GM21381 (cell line): ENCODE measurements around the gene CDH5.

Experiments used
- ATAC-seq: cut with Tn5 transposase; IDR thresholded peaks from one replicate; pipeline ENCODE4 v1.9.1; 2021; ENCODE audit warnings: mild to moderate bottlenecking, moderate library complexity; ENCODE audit not compliant: unreplicated experiment

CDH5 gene

DNA sequence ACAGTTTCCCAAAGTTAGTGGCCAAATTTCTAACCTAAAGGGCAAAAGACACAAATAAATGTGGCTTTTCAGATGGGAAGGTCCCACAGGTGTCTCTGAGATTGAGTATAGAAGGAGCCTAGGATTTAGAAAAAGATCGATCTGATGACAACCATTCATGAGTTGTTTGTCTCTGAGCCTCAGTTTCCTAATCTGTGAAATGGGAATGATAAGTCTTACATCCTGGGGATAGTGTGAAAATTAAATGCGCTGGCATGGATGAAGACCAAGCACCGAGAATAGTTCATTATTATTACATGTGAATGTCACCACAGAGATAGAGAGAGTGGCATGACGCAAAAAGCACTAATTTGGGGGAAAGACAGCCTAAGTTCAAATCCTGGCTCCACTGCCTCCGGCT is 7.2 kb downstream of the CDH5 start:
- no peak for ATAC-seq

DNA sequence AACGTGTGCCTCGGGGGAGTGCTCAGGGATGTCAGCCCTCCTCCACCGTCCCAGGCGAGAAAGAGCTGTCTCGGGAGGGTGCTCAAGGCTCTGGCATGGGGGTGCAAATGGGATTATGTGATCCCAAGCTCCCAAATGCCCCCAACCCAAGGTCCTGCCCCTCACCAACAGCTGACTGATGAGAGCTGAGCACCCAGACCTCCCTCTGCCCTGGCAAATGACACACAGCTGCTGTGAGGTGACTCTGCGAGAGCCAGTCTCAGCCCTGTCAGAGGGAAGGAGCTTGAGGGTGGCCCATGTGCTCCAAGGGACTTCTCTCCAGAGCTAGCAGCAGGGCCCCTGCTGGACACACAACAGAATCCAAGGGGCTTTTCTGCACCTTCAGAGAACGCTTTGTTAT is 7.7 kb downstream of the CDH5 start:
- no peak for ATAC-seq

DNA sequence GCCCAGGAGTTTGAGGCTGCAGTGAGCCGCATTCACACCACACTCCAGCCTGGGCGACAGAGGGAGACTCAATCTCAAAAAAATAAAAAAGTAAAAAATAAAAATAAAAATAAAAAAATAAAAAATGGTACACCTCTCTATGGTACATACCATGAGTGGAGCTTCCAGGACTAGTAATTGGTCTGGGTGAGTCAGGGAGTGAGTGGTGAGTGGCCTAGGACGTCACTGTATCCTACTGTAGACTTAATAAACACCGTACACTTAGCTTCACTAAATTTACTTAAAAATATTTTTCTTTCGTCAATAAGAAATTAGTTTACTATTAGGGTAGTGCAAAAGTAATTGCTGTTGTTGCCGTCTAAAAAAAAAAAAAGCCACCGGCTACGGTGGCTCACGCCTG is 9.0 kb downstream of the CDH5 start:
- no peak for ATAC-seq

DNA sequence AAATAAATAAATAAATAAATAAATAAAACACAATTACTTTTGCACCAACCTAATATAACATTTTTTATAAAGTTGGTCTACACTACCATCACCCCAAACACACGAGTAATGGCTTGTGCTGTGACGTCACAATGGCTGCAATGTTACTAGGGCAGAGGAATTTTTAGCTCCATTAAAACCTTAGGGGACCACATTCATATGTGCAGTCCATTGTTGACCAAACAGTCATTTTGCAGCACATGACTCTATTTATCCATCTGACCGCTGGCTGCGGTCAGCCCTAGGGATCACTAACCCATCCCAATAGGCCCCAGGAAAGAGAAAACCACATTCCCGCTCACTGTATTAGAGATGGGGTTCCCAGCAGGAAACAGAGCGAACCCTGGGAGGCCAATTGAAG is 9.6 kb downstream of the CDH5 start:
- no peak for ATAC-seq

DNA sequence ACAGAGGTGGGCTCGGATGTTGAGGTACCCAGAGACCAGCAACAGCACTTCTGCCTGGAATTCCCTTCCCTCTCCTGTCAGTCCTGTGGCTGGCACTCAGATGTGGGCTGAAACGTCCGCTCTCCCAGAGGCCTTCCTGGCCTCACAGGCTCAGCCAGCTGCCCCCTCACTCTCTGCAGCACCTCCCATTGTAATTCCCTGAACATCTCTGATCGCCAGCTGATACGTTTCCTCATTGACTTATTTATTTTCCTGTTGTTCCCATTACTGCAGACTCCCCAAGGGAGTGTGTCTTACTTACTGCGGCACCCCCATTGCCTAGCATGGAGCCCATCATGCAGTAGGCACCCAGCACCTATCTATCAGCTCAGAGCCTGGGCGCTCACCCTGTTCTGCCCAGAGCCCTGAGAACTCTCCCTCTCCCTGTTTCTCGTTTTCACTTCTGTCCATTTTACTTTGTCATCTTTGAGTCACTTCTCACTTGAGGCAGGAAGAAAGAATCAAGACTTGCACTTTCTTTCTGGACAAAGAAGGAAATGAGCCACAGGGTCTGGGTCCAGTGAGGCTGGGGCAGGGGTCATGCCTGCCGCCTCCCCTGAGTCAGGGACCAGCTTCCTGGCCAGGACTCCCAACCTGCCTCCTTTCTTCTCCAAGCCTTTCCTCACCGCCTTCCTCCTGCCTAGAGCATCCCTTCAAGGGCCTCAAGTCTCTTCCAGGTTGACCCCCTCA is 10.2 kb downstream of the CDH5 start:
- ATAC-seq: no peak

DNA sequence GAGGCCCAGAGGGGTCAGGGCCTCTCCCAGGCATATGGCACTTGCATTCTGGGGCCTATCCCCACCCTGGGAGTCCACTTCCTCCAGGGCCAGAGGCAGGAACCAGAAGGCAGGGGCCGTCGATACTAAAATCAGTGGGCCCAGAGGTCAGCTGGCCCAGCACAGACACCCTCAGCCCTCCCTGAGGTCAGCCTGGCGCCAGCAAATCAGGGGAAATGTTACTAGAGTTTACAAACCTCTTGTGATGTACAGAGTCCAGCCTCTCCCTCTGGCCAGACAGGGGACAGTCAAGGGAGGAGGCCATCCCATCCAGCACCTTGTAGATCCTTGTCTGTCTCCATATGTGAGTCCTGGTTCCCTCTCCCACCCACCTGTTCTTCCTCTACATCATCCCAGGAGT is 10.8 kb downstream of the CDH5 start:
- ATAC-seq: no peak

DNA sequence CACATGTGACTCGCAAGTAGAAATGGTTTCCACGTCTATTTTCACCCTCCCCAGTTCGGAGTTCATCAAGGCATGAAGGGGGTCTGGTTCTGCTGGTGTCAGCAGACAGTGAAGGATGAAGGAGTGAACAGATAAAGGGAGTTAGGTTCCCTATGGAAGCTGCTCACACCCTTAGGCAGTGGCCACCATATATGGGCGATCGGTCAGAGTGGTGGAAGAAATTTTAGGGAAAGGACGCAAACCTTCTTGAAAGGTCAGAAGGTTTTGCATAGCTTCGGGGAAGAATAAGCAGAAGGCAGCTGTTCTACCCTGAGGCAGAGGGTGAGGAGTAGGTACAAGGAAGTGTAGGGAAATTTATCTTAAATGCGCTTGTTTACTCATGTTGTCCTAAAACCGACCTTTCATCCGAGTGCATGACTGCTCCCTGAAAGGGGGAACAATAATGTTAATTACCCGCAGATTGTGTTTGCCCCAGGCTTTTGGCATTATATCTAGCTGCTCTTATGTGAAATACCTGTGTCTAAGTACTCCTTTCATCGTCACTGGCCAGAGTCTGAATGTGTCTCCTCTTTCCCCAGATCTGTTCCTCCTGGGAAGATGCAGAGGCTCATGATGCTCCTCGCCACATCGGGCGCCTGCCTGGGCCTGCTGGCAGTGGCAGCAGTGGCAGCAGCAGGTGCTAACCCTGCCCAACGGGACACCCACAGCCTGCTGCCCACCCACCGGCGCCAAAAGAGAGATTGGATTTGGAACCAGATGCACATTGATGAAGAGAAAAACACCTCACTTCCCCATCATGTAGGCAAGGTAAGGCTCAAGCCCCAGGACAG is 12.5 kb downstream of the CDH5 start:
- ATAC-seq: no peak

DNA sequence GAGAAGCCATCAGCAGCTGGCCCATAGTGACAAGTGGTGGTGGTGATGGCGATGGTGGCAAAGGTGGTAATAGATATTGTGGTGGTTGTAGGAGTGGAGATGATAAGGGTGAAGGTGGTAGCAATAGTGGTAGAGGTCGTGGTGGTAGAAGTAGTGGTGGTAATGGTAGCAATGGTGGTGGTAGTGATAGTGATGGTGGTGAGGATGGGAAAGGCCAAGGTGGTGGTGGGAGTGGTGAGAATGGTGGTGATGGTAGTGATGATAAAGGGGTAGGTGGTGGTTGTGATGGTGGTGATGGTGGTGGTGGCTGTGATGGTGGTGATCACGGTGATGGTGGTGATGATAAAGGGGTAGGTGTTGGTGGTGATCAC is 13.1 kb downstream of the CDH5 start:
- no peak for ATAC-seq

DNA sequence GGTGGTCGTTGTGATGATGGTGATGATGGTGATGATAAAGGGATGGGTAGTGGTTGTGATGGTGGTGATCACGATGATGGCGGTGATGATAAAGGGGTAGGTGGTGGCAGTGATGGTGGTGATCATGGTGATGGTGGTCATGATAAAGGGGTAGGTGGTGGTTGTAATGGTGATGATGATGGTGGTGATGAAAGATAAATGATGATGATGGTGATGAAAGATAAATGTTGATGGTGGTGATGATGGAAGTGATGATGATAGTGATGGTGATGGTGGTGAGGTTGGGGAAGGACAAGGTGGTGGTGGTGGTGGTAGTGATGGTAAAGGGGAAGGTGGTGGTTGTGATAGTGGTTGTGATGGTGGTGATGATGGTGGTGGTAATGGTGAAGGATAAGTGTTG is 13.9 kb downstream of the CDH5 start:
- ATAC-seq: no peak

DNA sequence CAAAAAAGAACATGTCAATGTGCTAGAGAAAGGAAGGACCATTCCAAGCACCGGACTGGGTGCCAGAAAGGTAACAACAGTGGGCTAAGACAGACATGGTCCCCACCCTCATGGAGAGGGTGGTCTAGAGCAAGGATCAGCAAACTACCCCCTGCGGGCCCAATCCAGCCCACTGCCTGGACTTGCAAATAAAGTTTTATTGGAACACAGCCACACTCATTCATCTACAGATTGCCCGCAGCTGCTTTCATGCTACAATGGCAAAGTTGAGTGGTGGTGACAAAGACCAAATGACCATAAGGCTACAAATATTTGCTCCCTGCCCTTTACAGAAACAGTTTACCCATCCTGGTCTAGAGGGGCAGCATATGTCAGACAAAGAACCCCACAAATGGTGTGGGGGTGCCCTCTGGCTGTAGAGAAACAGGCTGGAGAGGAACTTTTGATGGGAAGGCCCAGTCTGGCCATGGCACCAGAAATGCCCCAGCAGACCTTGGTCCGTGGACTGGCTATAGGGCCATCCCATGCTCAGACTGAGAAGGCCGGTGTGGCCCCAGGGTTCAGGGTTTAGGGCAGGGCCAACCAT is 15.2 kb downstream of the CDH5 start:
- no peak for ATAC-seq

DNA sequence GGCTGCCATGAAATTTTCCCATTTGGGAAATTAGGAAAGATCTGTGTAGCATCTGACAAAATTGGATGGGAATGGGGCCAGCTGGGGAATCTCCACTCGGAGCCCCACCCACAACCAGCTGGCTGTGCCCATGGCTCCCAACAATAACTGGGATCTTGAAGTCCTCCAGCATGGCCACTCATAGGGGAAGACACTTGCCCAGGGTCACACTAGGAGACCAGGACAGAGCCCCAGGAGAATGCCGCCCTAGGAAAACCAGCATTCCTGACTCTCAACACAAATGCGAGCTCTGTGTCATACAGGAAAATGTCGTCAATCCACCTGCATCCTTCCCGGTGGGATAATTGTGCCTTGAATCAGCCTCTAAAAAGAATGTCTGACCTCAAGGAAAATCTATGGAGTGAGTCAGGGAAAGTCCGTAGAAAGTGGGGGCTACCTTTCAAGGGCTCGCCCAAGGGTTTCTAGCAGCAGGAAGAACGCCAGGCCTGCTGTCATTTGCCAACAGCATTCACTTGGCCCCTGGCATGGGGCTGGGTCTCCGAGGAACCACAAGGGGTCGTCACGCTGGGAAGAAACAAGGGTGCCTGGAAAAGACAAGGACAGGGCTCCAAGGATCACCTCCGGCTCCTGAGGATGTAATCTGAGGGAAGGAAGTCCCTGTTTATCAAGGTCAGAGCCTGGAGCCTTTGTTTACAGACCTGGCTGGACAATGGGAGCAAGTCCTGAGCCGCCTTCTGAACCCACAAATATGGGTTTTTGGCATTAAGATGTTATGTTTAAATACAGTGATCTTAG is 15.9 kb downstream of the CDH5 start:
- no peak for ATAC-seq

DNA sequence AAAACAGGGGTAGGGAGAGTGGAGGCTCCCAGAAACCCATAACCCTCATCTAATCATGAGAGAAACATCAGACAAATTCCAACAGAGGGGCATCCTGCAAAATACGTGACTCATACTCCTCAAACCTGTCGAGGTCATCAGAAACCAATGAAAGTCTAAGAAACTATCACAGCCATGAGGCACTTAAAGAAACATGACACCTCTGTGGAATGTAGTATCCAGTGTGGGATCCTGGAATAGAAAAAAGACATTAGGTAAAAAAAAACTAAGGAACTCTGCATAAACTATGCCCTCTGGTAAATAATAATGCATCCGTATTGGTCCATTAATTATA is 16.4 kb downstream of the CDH5 start:
- ATAC-seq: no peak

DNA sequence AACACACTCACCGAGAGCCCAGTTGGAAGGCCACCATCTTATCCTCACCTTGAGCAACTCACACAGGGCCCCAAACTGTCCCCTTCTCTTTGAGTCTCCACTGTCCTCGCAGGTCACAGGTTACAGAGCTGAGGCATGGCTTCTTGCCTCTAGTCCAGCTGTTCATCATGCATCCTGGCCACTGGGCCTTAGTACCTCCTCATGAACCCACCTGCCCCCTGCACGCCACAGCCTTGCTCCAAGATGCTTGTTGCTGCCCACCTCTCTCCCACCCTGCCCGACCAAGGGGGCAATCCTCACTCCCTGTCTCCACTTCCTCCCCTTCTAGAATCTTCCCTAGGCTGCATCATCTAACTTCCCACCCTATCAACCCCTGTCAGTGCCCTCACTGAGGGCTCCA is 17.1 kb downstream of the CDH5 start:
- no peak for ATAC-seq

DNA sequence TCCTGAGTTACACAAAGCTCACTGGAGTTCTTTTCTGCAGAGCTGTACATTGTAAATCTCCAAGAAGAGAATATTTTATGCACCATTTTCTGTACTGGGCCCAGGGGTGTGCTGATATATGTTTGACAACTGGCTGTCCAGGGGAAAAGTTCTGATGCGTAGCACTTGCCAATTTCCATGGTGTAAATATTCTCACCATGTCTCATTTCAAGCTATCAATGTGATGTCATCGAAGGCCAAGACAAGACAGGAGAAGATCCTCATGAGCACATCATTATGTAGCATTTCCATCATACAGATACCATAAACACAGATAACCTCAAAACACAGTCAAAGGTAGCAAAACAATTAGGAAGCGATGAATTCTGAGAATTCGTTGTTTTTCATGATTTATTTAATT is 18.9 kb downstream of the CDH5 start:
- ATAC-seq: no peak

DNA sequence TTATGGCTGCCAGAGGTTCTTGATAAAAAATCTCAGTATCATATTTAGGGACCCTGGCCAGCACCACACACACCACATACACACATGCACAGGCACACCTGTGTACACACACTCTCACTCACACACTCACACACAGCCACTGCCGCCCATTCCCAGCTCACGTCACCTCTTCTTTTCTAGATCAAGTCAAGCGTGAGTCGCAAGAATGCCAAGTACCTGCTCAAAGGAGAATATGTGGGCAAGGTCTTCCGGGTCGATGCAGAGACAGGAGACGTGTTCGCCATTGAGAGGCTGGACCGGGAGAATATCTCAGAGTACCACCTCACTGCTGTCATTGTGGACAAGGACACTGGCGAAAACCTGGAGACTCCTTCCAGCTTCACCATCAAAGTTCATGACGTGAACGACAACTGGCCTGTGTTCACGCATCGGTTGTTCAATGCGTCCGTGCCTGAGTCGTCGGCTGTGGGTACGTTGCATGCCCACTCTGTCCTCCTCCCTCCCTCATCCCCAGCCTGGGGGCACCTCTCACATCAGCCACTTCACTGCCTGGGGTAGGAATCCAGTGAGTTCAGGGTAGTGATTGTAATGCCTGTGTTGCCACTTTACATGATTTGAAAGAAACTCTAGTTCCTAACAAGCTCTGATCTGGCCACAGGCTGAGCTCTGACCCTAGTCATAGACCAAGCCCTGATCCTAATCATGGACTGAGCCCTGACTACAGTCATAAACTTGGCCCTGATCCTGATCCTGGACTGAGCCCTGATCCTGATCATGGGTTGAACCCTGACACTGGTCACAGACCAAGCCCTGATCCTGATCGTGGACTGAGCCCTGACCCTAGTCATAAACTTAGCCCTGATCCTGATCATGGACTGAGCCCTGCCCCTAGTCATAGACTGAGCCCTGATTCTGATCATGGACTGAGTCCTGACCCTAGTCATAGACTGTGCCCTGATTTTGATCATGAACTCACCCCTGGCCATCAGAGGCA is 20.4 kb downstream of the CDH5 start:
- ATAC-seq: no peak

DNA sequence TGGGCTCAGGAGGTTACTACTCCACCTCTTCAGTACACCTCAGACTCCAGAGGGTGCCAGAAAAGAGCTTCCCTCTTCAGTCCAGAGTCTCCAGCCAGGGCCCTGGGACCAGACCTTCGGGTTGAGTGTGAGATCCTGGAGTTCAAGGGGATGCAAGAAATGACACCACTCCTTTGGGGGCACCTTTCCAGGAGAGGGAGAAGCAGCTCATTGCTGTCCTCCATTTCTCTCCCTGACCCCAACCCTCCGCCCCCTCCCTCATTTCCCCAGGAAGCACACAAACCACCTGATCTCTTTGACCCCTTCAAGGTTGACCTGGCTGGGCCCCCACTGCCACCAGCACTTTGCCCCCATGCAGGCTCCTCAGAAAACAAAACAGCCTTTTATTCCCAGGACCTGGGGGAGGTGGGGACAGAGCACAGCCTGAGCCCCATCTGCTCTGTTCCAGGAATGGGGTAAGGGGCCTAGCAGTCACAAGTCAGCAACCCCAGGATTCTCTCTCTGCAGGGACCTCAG is 21.4 kb downstream of the CDH5 start:
- no peak for ATAC-seq

DNA sequence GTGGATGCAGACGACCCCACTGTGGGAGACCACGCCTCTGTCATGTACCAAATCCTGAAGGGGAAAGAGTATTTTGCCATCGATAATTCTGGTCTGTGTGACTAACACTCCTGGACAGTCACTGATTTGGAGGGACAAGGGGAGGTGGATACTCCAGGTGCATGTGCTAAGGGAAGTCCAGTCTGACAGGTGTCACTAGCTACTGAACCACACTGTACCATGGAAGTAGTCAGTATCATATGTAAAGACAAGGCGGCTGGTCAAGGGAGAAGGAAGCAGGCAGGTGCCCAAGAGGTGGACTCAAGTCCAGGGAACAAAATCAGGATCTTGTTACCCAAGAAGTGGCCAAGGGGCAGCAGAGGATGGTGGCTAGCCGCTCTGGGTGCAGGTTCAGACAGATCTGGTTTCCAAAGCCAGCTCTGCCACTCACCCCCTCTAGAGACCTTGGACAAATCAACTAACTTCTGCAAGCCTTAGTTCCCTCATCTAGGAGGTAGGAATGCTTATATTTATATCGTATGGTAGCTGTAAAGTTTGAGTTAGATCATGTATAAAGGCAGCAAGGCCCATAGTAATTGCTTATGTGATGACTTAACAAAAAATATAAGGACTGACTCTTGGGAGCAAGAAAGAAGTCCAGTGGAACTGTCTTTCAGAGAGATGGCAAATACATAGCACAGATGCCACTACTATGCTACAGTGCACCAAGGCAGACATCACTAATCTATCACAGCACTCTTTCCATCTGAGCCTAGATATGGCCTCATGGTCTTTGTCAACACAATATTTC is 22.1 kb downstream of the CDH5 start:
- no peak for ATAC-seq

DNA sequence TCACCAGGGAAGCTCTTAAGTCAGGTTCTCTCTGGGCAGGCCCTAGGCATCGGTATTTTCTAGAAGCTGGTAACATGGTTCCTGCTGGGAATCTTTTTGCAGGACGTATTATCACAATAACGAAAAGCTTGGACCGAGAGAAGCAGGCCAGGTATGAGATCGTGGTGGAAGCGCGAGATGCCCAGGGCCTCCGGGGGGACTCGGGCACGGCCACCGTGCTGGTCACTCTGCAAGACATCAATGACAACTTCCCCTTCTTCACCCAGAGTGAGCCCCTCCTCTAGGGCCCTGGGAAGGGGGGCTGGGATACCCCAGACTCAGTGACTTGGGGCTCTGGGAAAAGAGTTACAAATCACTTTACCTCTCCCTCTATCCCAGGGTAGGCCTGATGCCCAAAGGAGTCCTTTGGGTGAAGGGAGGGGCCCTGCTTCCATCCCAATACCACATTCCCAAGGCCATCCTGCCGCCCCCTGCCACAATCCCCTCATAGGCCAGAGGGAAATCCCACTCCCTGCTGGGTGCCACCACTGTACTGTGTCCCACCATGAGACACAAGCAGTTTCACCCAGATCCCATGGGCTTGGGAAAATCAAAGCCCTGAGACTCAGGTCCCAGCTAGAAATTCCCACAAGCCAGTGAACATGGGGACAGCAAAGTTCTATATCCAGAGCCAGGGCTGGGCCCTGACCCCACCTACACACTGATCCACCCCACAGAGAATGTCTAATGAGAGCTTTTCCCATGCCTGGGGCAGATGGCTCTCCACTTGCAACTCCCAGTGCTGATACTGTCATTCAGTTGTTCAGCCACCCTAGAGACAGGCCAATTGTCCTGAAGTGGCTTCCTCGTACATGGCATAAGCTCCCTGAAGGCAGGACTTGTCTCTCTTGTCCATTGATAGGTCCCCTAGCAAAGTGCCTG is 23.0 kb downstream of the CDH5 start:
- ATAC-seq: no peak
